ENCODE measurements around the gene MTCP1.

MTCP1 gene

GRCh38 chrX:155053656-155054055 is 17.3 kb downstream of the MTCP1 start:
- DNase-seq (ENCODE audit: low read depth) = no peak

- DNase-seq (ENCODE audit: low read depth) = no peak
These were observed 18.0 kb downstream of the MTCP1 start for GRCh38 chrX:155052738-155053498.

- peak; percentile 36 for DNase-seq (ENCODE audit: low read depth)
These were observed 21.8 kb downstream of the MTCP1 start for GRCh38 chrX:155048977-155049619.

- no peak for DNase-seq (ENCODE audit: low read depth)
These were observed 24.0 kb downstream of the MTCP1 start for GRCh38 chrX:155046811-155047528.

- DNase-seq (ENCODE audit: low read depth) = no peak
These were observed 24.7 kb downstream of the MTCP1 start for GRCh38 chrX:155046129-155046810.

- DNase-seq (ENCODE audit: low read depth) = no peak
These were observed 35.2 kb downstream of the MTCP1 start for GRCh38 chrX:155035688-155036087.

GRCh38 chrX:155031657-155032056 is 39.3 kb downstream of the MTCP1 start:
- no peak for DNase-seq (ENCODE audit: low read depth)

GRCh38 chrX:155028877-155029291 is 42.1 kb downstream of the MTCP1 start:
- peak; percentile 22 for DNase-seq (ENCODE audit: low read depth)

GRCh38 chrX:155028129-155028528 is 42.8 kb downstream of the MTCP1 start:
- DNase-seq (ENCODE audit: low read depth) = no peak

GRCh38 chrX:155027509-155028066 is 43.3 kb downstream of the MTCP1 start:
- peak; percentile 75 for DNase-seq (ENCODE audit: low read depth)

GRCh38 chrX:155026727-155027508 is 44.0 kb downstream of the MTCP1 start, which contains the start of gene FUNDC2:
Gene FUNDC2, plus strand, starts transcription at chrX:155026844. Its CDS starts 95 bp downstream, at chrX:155026939.
- peak; percentile 76 for DNase-seq (ENCODE audit: low read depth)

GRCh38 chrX:155026420-155026726 is 44.6 kb downstream of the MTCP1 start:
- DNase-seq (ENCODE audit: low read depth) = no peak

- DNase-seq (ENCODE audit: low read depth) = no peak
These were observed 46.8 kb downstream of the MTCP1 start for GRCh38 chrX:155023907-155024833.

GRCh38 chrX:155022585-155022984 is 48.4 kb downstream of the MTCP1 start, which contains the start of gene F8:
Gene F8, minus strand, starts transcription at chrX:155022723. Its CDS starts 171 bp downstream, at chrX:155022552.
- no peak for DNase-seq (ENCODE audit: low read depth)

- no peak for DNase-seq (ENCODE audit: low read depth)
These were observed 50.3 kb downstream of the MTCP1 start for GRCh38 chrX:155020591-155020990.
